Glomerular endothelial cell (primary cell): Measurements from ENCODE around the gene TFIP11. TPM values are rescaled to one million over a fixed set of nuclear protein-coding genes. Genes with fewer than 3 reads are reported as not detected.

Source experiments
- DNase-seq: peaks from one replicate; pipeline ENCODE4 v3.0.0-alpha.2; 2011; ENCODE audit warnings: low read depth, low spot score; ENCODE audit errors: extremely low read depth
- total RNA-seq: library from RNA; depleted of rRNA; stranded (reverse); fragments of >200 nt; gene quantifications from 2 replicates; pipeline ENCODE4 v1.2.3, GENCODE V29; 2015

The TFIP11 gene
- total RNA-seq, 1 donor from 2014 or later = 29.0 TPM

DNA sequence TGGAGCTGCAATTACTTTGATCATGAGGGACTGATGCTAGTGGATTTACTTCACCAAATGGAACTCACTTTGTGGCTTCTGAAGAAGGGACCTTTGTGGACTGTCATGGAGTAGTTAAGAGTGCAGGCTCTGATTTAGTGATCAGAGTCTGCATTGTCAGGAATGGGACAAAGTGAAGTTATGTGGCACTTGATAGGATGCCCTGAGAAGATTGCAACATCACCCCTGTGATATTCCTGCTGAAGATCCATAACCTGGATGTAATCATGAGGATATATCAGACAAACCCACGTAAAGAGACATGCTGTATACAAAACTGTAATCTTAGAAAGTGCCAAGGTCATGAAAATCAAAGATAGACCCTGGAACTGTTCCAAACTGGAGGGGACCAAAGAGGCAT is 1.6 kb upstream of the TFIP11 start:
- DNase-seq = no peak

DNA sequence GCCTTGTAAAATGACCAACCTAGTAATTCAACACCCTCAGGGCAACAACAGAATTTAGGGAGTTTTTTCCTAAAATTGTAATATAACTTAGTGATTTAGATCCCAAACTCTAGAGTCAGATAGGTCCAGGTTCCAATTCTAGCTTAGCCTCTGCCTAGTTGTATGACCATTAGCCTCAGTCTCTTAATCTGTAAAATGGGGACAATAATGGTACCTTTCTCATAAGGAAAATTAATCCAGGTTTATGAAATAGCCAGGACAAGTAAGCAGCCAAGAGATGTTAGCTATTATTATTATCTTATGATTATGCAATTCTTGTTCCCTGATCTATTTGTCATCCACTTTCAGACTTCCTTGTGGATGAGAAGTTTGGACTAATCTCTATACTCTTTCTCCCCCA is 4.1 kb downstream of the TFIP11 start:
- no peak for DNase-seq

DNA sequence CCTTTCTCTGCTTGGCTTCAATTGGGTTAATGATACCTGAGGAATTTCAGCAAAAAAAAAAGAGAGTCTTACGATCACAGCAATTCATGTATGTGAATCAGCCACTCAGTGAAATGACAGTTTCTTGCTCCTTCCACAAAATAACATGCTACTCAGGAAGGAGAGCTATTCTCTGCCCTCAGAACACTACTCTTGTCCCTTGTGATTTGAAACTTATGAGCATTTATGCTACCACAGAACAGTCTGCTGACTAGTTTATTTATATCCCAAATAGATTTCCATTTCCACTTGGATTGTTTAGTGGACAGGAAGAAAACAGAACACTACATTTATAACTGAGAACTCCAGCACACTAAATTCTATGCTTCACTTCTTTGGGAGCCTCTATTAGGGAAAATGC is 8.5 kb downstream of the TFIP11 start:
- no peak for DNase-seq

DNA sequence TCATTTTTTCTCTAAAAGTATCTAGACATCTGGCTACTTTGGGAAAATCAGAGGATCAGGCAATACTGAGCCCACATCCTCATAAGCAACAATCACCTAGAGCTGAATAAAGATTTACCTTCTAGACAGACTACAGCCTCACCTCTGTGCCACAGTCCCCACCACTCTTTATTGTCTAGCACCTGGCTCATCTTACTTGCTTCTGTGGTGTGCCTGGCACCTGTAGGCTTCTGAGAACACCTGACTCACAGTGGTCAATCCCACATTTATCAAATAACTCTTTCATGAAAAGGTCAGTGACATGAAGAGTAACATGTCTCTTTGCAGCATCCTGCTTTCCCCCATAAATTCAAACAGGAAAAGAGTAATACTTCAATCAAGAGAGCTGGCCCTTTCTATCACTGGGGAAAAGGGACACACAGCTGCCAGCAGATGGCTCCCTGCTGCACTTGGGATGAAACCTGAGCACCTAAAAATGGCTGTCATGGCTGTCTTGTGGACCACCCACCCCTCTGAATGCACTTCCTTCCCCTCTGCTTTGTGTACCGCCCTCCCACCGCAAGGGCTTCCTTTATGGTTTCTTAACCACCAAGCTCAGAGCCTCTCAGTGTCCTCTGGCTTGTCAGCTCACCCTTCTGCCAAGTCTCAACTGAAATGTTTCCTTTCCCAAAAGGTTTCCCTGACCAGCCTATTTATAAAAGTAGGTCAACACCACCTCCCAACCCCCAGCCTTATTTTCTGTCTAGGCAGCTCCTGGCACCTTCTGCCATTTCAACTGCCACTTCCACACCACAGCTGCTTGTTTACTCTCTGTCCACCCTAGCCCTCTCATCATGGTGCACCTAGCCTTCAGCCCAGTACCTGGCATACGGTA is 9.3 kb downstream of the TFIP11 start:
- DNase-seq = no peak

DNA sequence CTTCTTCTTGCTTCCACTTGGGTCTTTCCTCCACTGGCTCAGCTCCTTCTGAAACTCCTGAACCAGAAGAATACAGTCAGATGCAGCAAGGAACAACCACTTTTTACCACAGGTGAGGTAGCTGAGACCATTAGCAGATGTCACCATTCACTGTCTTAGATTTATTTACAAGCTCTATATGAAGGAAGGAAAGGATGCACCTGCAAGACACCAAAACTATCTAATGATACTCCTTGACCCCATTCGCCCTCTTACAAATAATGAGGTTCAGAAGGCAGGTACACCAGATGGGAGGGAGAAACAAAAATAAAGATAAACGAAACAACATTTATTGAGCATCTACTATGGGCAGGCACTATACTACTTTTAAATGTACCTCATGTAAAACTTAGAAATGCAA is 10.3 kb downstream of the TFIP11 start:
- DNase-seq = no peak

DNA sequence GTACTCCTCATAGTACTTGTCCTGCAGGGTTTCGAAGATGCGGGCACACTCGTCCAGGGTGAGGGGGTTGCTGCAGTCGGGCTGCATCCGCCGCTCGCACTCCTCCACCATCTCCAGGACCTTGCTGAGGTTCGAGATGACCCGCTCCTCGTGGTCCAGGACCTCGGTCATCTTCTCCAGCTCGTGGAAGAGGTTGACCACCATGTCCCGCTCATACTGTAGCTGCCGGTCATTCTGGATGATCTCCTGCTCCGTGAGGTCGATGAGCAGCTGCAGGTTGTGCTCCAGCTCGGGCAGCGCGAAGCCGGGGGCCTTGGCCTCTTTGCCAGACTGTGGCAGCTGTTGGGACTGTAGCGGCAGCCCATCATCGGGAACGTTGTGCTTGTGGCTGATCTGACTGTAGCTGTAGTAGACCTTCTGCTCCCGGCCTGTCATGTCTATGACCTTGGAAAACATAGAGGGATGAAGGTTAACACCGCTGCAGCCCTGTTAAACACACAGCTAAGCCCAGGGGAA is 13.0 kb downstream of the TFIP11 start:
- DNase-seq = no peak

DNA sequence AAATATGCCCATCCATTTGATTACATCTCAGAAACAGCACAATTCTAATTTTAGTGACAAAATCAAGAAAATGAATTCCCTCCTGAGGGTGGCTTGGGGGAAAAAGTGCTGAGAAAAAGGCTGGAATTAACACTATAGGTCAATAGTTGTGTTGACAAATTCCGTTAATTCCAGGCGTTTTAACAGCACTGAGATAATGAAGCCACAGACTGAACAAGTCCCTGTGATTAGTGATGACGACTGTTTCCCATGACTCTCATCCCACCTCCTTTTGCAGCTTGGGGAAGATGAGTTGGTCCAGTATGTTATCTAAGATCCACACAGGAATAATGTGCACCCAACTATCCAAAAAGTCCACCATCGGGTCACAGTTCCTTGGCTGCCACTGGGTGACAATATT is 15.8 kb downstream of the TFIP11 start:
- DNase-seq = no peak

DNA sequence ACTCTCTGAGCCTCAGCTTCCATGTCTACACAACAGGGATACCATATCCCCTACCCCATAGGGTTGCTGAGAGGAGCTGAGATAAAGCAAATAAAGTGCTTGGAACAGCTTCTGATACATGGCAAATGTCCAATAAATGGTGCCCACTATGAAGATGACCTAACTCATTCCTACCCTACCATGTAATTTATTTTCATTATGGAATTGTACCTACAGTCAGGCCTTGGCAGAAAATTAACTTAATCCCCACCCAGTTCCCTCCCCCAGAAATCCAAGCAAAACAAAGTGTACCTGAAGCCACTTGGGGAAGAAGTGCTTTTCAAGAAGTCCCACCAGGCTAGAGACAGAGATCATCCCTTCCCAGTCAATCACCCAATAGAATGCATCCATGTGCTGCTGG is 17.8 kb downstream of the TFIP11 start:
- DNase-seq = no peak

DNA sequence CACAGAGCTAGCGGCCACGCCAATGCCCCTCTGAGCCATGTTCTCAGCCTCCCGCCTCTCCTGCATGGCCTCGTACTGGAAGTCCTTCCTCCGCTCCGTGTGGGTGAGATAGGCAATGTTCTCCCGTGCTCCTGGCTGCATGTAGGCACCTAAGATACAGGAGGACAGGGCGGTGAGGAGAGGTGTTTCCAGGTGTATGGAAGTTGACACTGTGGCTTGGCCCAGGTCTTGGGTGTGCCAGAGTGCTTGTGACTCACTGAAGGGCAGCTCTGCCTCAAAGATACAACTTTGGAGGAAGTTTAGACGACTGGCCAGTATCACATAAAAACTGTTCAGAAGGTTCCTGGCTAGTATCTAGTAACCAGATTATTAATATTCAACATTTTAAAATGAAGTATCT is 20.1 kb downstream of the TFIP11 start:
- no peak for DNase-seq

DNA sequence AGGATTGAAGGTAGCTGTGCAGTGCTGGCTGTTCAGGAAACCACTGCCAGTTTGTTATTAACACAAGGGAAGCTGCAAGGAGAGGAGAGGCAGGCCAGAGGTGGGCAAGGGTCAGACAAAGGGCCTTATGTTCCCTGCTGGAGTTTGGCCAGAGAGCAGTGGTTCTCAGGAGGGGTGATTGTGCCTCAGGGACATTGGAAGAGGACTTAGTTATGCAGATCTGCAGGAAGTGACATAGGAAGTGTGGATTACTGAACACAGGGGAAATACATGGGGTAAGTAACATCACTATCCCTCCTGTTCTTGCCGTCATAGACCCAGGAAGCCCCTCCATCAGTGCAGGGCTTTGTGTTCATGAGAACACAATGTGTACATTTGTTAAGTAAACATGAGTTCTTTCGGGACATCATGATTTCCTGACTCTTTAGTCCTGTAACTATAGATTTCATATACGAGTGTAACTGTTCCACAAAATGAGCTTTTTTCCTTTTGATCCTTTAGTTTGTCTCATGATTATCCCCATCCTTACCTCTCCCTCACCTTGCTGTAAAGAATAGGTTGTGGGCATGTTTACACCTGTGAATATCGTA is 22.7 kb downstream of the TFIP11 start:
- no peak for DNase-seq

DNA sequence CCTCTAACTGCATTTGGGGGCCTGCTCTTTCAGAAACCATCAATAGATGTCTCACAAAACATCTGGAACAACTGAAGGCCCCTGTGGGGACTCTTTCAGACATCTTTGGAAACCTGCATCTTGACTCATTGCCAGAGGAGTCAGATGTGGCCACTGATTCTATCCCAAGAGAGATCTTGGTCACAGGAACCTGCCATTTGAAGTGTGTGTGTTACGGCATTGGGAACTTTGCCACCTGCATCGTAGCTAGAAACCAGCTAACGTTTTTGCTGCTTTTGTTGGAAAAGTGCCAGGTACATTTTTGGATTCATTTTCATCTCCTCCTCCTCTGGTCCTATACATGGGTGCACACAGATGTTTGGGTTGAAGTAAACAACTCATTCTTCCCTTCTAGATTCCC is 24.3 kb downstream of the TFIP11 start:
- no peak for DNase-seq

DNA sequence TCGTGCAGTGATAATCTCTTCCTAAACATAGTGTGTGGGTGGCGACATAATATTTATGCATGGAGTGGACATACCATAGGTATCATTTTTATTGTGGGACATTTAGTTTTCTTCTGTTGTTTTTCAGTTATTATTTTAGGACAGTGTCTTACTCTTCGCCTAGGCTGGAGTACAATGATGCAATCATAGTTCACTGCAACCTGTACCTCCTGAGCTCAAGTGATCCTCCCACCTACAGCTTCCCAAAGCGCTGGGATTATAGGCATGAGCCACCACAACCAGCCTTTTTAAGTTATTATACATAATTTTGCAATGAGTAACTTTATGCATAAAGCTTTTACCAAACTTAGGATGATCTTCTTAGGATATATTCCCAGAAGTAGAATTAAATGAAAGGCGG is 25.9 kb downstream of the TFIP11 start:
- DNase-seq = no peak

DNA sequence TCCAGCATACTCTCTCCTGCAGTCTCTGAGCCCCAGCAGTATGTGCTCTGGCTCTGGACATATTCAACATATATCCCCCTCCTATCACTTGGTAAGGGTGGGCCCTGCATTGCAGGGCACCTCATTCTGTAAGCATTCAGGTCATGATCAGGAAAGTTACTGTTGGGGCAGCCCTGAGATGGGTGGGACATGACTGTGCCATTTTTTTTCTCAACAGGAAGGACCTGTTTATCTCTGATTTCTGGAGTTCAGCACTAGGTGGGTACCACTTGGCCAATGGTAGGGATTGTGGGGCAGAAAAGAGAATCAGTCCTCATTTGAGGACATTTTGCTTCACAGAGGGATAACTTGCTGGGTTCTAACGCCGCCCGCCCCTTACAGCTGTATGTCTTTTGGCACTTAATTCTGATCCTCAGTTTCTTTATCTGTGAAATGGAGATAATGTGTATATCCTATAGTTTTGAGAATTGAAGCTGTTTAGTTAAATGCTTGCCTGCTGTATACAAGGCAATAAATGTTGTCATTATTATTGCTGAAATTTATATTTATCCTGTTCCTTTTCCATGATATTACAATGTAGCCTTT is 26.4 kb downstream of the TFIP11 start:
- DNase-seq = no peak

DNA sequence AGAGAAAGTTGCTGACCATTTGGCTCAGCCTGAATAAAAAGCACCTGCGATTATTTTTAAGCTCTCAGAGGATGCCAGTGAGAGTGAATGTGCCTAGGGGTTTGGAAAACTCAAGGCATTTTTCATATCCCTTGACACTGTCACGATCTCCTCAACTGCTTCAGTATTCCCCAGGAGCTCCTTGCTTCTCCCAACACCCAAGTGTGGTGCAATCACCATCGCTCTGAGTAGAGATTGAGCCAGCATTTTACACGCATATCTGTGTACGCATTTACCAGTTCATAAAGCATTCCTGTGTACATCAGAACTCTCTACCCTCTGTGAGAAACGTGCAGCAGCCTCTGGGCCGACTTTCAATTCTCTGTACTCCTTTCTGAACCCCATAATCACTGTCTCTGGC is 27.3 kb downstream of the TFIP11 start:
- DNase-seq = no peak

DNA sequence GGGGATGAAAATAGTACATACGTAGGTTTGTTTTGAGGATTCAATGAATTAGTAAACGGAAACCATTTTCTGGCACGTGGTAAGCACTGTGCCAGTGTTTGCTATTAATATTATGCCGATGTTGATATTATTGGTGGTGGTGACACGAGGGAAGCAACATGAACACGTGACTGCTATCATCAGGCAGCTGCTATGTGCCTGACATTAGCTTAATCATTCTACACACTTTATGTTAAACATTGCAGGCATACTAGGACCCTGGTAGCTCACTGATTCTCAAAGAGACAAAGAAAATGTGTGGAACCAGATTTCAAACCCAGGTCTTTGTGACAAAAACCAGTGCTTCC is 27.9 kb downstream of the TFIP11 start:
- DNase-seq = no peak

DNA sequence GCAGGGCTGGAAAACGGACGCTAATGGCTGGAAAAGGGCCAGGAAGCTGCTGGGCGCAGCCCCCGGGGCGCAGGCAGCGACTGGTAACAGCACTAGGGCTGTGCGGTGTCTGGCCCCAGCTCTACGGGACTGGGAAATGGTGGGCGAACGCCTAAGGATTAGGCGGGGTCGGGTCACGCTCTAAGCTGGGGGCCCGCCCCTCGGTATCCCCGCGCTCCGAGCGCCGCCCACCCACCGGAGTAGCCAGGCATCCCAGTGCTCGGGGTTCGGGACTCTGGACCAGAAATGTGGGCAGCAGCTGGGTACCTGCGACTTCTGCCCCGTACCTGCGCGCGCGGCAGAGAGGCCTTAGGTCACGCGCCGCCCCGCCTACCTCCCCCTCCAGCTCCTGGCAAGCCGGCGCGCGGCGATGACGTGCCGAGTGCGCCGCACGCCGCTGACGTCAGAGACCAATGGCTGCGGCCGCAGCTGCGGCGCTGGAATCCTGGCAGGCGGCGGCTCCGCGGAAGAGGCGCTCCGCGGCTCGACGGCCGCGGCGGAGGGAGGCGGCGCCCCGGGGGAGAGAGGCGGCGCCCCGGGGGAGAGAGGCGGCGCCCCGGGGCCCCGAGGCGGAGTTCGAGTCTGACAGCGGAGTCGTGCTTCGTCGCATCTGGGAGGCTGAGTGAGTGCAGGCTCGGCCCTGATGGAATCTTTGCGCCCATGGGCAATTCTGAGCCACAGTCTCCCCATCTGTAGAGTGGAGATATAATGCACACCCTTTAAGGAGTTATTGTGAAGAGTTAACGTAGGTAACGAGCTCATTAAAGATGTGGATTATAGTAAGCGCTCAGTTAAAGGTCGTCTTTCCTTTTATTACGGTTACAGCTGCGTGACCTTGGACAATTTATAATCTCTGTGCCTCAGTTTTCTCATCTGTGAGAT is 28.6 kb downstream of the TFIP11 start, which contains the start of the genes HPS4 and SRRD:
Gene HPS4 (minus strand): TSS at position 345 of the 921 bp plus-strand sequence. CDS start 2,021 bp downstream, outside the sequence.
Gene SRRD (plus strand): TSS at position 439 of the 921 bp plus-strand sequence. CDS start 14 bp downstream, at position 453.
- DNase-seq = no peak

DNA sequence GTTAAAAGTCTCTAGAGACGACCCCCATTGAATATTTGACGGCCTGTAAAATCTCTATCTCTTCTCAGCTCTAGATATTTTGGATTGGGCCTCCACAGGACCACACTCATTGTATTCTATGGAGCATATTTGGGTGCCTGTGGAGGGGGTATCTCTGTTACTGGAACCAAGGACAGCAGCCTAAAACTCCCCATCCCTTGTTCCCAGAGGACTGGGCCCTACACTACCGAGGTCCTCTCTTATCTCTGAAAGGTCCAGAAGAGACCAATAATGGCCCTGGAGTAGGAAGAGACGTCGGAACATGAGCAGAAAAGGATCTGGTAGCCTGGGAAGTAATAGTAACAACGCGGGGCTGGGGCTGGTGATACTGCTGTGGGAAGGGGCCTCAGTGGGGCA is 29.2 kb downstream of the TFIP11 start:
- no peak for DNase-seq

DNA sequence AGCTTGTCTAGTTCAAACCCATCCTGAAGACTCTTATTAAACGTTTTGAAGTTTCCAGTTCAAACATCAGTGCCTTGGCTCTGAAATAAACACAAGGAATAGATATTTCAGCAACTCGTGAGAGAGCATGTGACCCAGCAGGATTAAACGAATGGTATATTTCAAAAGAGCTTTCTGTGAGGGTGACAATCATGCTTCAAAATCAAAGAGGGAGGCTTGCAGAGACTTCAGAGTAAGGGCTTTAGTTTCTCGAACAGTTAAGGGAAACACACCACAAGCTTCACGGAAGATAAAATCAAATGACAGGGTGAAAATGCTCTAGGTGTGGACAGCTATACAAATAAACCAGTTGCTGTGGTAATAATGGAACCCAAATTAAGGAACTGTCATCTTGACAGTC is 30.1 kb downstream of the TFIP11 start:
- no peak for DNase-seq

DNA sequence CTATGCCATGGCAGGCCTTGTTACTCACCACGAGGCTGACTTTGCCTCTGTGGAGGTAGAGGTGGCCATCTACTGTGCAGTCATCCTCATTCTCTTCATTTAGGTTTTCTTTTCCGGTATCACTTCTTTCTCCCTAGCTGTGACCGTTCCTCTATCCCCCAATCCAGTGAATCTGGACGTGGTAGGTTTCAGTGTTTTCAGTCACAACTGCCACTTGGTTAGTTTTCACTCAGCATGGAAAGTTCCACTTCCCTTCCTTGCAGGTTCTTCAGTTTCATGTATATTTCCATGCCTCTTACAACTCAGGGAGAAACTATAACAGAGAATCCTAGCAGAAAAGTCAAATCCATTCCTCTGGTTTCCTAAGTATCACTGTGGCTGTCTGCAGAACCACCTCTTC is 30.6 kb downstream of the TFIP11 start:
- no peak for DNase-seq

DNA sequence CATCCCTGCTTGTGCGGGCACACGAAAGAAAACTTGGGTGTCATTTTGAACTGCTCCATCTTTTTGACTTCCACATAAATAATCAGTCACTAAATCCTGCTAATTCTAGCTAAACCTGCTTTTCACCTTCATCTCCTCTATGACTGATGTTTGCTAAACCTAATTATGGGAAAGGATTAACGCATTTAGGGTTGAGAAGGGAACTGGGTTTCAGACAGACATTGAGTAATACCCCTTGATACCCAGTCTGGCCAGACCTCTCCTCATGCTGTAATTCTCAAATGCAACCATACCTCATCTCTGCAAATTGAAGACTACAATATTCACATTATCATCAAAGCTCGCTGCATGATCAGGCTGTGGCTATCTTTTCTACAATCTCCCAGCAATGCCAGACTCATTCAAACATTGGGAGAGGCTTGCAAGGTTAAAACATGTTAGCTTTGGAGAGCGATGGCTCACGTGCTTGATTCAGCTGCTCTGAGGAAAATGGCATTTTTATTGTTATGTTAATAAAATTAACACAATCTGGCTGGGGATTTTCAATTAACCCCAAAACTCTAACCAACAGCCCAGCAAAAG is 31.1 kb downstream of the TFIP11 start:
- no peak for DNase-seq

DNA sequence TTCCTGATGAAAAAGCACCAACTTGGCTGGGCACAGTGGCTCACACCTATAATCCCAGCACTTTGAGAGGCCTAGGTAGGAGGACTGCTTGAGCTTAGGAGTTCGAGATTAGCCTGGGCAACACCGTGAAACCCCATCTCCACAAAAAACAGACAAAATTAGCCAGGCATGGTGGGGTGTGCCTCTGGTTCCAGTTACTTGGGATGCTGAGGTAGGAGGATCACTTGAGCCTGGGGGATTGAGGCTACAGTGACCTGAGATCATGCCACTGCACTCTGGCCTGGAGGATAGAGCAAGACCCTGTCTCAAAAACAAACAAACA is 31.7 kb downstream of the TFIP11 start:
- DNase-seq = no peak
